Kidney epithelial cell (primary cell): ENCODE data around the gene HLA-E. TPM values are rescaled to one million over a fixed set of nuclear protein-coding genes. Genes with fewer than 3 reads are reported as not detected.
"Not testable (repeated sequence)": the region's sequence is repeated elsewhere in the genome, so short reads cannot be mapped to it uniquely, and the experiment has no call there.

Experiments
- DNase-seq: peaks from one replicate; pipeline ENCODE4 v3.0.0-alpha.2; 2010; ENCODE audit warnings: low read depth
- H3K27me3 ChIP-seq: 2 replicates; pipeline ENCODE4 v1.6.0; 2011; ENCODE audit warnings: low read length; ENCODE audit not compliant: control insufficient read depth, insufficient read depth
- H3K36me3 ChIP-seq: 2 replicates; pipeline ENCODE4 v1.5.1; 2011; ENCODE audit warnings: low read length; ENCODE audit not compliant: control insufficient read depth, insufficient read depth
- H3K4me3 ChIP-seq: 2 replicates; pipeline ENCODE4 v1.5.1; 2011; ENCODE audit warnings: low read depth, mild to moderate bottlenecking, control low read depth, low read length
- CTCF ChIP-seq: IDR thresholded peaks from 2 replicates; pipeline ENCODE4 v1.5.1; 2011; ENCODE audit warnings: mild to moderate bottlenecking, moderate library complexity, low read length, control low read depth, inconsistent platforms; ENCODE audit not compliant: insufficient read depth, poor library complexity, severe bottlenecking
- total RNA-seq: library from RNA; depleted of rRNA; stranded (reverse); fragments of >200 nt; gene quantifications from 2 replicates; pipeline ENCODE4 v1.2.3, GENCODE V29; 2015

Gene HLA-E
- total RNA-seq, 1 donor from 2014 or later: 109 TPM

- H3K27me3 ChIP-seq: no peaks in the 10 kb centered on the region
- no peak for DNase-seq
- no peaks in the 10 kb centered on the region for H3K36me3 ChIP-seq
- no peak overlapping the region for H3K4me3 ChIP-seq
- no peak for TF ChIP-seq CTCF
Observed at GRCh38 chr6:30497714-30498113, 8.4 kb downstream of the HLA-E start.

GRCh38 chr6:30498705-30499104 lies 9.4 kb downstream of the HLA-E start:
- not testable (repeated sequence) for DNase-seq, H3K27me3 ChIP-seq, H3K4me3 ChIP-seq, H3K36me3 ChIP-seq

GRCh38 chr6:30500421-30501355 lies 11.4 kb downstream of the HLA-E start:
- no peaks in the 10 kb centered on the region for H3K36me3 ChIP-seq
- TF ChIP-seq CTCF: no peak
- no peak for DNase-seq
- H3K27me3 ChIP-seq: no peaks in the 10 kb centered on the region
- H3K4me3 ChIP-seq: no peak overlapping the region

- Histone ChIP-seq H3K36me3 (no peaks in the 10 kb centered on the region), H3K27me3 (no peaks in the 10 kb centered on the region), H3K4me3 (no peak overlapping the region)
- no peak for TF ChIP-seq CTCF
- no peak for DNase-seq
Observed at GRCh38 chr6:30507849-30508827, 18.8 kb downstream of the HLA-E start.

- no peak for DNase-seq
- Histone ChIP-seq H3K27me3 (no peaks in the 10 kb centered on the region), H3K4me3 (no peak overlapping the region), H3K36me3 (no peaks in the 10 kb centered on the region)
- TF ChIP-seq CTCF: no peak
Observed at GRCh38 chr6:30508890-30509736, 19.8 kb downstream of the HLA-E start.
